Caco-2 (cell line): ENCODE measurements around the gene KRT86. TPM values are rescaled to one million over a fixed set of nuclear protein-coding genes. Genes with fewer than 3 reads are reported as not detected.

Experiments used
- BruUV-seq: library from RNA; stranded (reverse); fragments of 400-500 nt; replicated peaks from 2 replicates; lab custom pipeline; 2021; lab: Mats Ljungman, UMichigan
- CTCF ChIA-PET: fragments of 300-600 bp; sonication (Branson Sonifier 250); formaldehyde crosslinking; loops from one replicate; lab custom pipeline; 2022; ENCODE audit warnings: antibody characterized with exemption; lab: Charles Lee
- POLR2A ChIA-PET: fragments of 300-600 bp; sonication (Branson Sonifier 250); formaldehyde crosslinking; loops from one replicate; lab custom pipeline; 2022; ENCODE audit warnings: antibody characterized with exemption; lab: Charles Lee
- DNase-seq, 2 experiments: peaks; one replicate each; pipeline versions ENCODE4 v3.0.0 to v3.0.0-alpha.2; 2020 to 2022
- H3K27me3 ChIP-seq: replicated peaks from 2 replicates; pipeline ENCODE4 v1.6.0; 2011; ENCODE audit warnings: low read length; ENCODE audit not compliant: control insufficient read depth, insufficient read depth
- H3K36me3 ChIP-seq: 2 replicates; pipeline ENCODE4 v1.5.1; 2011; ENCODE audit warnings: low read length; ENCODE audit not compliant: control insufficient read depth, insufficient read depth
- H3K4me1 ChIP-seq: fragments of 250-450 bp; sonication (Bioruptor Pico); 2 replicates; pipeline ENCODE4 v1.5.1; 2020; ENCODE audit warnings: mild to moderate bottlenecking
- H3K4me3 ChIP-seq: 2 replicates; pipeline ENCODE4 v1.5.1; 2011; ENCODE audit warnings: low read depth, mild to moderate bottlenecking, control low read depth, low read length
- H3K9me3 ChIP-seq: fragments of 250-450 bp; sonication (Bioruptor Pico); 2 replicates; pipeline ENCODE4 v1.5.1; 2020; ENCODE audit warnings: mild to moderate bottlenecking, moderate library complexity
- H3K27ac Mint-ChIP-seq: one replicate; pipeline ENCODE4 v1.8.0; 2022; ENCODE audit warnings: mixed read lengths; ENCODE audit not compliant: unreplicated experiment
- H3K27me3 Mint-ChIP-seq: one replicate; pipeline ENCODE4 v1.8.0; 2022; ENCODE audit warnings: mixed read lengths; ENCODE audit not compliant: insufficient read depth, unreplicated experiment
- H3K36me3 Mint-ChIP-seq: one replicate; pipeline ENCODE4 v1.8.0; 2022; ENCODE audit warnings: mild to moderate bottlenecking, mixed read lengths; ENCODE audit not compliant: insufficient read depth, unreplicated experiment
- H3K4me1 Mint-ChIP-seq: one replicate; pipeline ENCODE4 v1.8.0; 2022; ENCODE audit warnings: low read depth, mixed read lengths; ENCODE audit not compliant: unreplicated experiment
- H3K4me3 Mint-ChIP-seq: one replicate; pipeline ENCODE4 v1.8.0; 2022; ENCODE audit warnings: mild to moderate bottlenecking, moderate library complexity, mixed read lengths; ENCODE audit not compliant: unreplicated experiment
- H3K9me3 Mint-ChIP-seq: one replicate; pipeline ENCODE4 v1.8.0; 2022; ENCODE audit warnings: mixed read lengths; ENCODE audit not compliant: unreplicated experiment
- CTCF ChIP-seq, 2 experiments: fragments of 200-600 bp in 1 of 2; IDR thresholded peaks; 1 replicate in 1 of 2; 2 replicates in 1 of 2; pipeline versions ENCODE4 v1.5.1 to v1.8.0; 2011 to 2022; ENCODE audit warnings: antibody characterized with exemption in 1 of 2, control low read depth in 1 of 2, inconsistent platforms in 1 of 2, low read depth in 1 of 2, low read length in 1 of 2, mild to moderate bottlenecking in 1 of 2, moderate library complexity in 1 of 2; ENCODE audit not compliant: insufficient read depth in 1 of 2, severe bottlenecking in 1 of 2, unreplicated experiment in 1 of 2
- intact Hi-C: fragments of 100-400 bp; cut with micrococcal nuclease; formaldehyde crosslinking; loops from one replicate; pipeline ENCODE4 v1.10.0; 2022; ENCODE audit not compliant: unreplicated experiment
- total RNA-seq: library from RNA; stranded (reverse); gene quantifications from 2 replicates; pipeline ENCODE4 v1.2.3, GENCODE V29; 2022

Gene KRT86
- total RNA-seq, 1 experiment from 2014 or later = not detected

DNA sequence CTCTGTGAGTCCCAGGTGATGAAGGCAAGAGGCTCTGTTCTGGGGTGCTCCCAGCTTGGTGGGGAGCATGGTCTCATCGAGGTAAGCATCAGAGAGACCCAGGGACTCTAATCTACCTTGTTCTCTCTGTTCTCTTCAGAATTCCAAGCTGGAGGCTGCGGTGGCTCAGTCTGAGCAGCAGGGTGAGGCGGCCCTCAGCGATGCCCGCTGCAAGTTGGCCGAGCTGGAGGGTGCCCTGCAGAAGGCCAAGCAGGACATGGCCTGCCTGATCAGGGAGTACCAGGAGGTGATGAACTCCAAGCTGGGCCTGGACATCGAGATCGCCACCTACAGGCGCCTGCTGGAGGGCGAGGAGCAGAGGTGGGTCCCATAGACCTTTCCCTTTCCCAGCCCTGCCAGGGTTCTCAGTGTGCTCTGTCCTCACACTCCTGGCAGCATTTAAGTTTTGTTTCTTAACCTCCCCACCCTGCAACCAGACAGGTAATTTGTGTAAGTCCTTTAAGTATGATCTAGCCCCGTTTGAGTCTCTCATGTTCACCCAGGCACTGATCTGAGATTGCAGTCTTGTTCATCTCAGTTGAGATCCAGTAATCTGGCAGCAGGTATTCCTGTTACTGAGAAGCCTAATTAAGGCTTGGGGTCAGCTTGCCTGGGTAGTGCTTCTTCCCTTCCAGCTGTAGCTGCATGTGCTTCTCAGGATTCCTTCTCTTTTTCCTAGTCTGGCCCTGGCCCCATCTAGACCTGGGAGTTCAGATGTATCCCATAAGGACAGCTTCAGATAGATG is 31.7 kb downstream of the KRT86 start:
- Histone ChIP-seq H3K4me3 (no peak overlapping the region), H3K27me3 (no peaks in the 10 kb centered on the region), H3K4me1 (peaks cover 6% of the 10 kb centered on the region; the same call in 1 of the 2 replicates), H3K36me3 (no peaks in the 10 kb centered on the region), H3K9me3 (no peaks in the 10 kb centered on the region)
- no peak overlapping the region for H3K4me3 Mint-ChIP-seq
- CTCF ChIA-PET = interaction anchor here (0.6 to 1.6 kb wide), 4 partner anchors 13 to 28 kb away, joined by 3 to 5 read pairs (median 4); no protein-coding TSS in a partner anchor
- H3K27ac Mint-ChIP-seq = no peak overlapping the region
- intact Hi-C loops = loop anchor here (5.0 kb wide), 2 partner anchors 89 to 149 kb away; no protein-coding TSS in a partner anchor
- H3K36me3 Mint-ChIP-seq = no peaks in the 10 kb centered on the region
- H3K27me3 Mint-ChIP-seq = peaks cover 2% of the 10 kb centered on the region
- no peaks in the 10 kb centered on the region for H3K9me3 Mint-ChIP-seq
- POLR2A ChIA-PET = no interaction called here
- DNase-seq = peak in 1 of 2 experiments; percentile 19
- TF ChIP-seq CTCF (IDR thresholded peaks at IDR 0.05; ENCODE audit: insufficient read depth in 1 of 2, low read depth in 1 of 2, low read length in 1 of 2, severe bottlenecking in 1 of 2, unreplicated experiment in 1 of 2) = peak; percentile 15 to 37
- H3K4me1 Mint-ChIP-seq = no peaks in the 10 kb centered on the region
- BruUV-seq = no TSS peak

DNA sequence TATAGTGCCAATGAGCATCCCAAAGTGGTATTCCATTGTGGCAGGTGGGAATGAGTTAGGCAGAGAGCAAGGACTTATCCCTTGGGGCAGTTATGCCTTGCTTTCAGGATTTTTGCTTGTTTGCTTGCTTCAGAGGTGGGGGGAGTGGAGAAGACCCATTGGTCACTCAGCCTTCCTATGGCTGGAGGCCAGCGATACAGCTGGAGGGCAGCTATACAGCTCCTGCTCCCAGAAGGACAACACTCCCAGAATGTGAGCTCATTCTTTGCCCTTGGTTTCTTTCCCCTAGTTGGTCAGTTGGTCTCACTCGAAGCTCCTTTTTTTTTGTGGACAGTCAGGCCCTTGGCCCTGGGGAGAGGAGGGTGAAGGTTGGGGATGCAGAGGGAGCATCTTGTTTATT is 32.3 kb downstream of the KRT86 start:
- ChIA-PET CTCF (interaction anchor here (1.6 kb wide), 2 partner anchors 12 to 21 kb away, joined by 4 to 5 read pairs; no protein-coding TSS in a partner anchor), POLR2A (interaction anchor here (1.2 kb wide), 1 partner anchor 90 kb away, joined by 5 read pairs; no protein-coding TSS in a partner anchor)
- no peaks in the 10 kb centered on the region for H3K36me3 ChIP-seq
- Mint-ChIP-seq H3K27me3 (peaks cover 2% of the 10 kb centered on the region), H3K4me1 (no peaks in the 10 kb centered on the region), H3K27ac (no peak overlapping the region), H3K4me3 (no peak overlapping the region), H3K9me3 (no peaks in the 10 kb centered on the region), H3K36me3 (no peaks in the 10 kb centered on the region)
- no peaks in the 10 kb centered on the region for H3K9me3 ChIP-seq
- peaks cover 6% of the 10 kb centered on the region; the same call in 1 of the 2 replicates for H3K4me1 ChIP-seq
- no peaks in the 10 kb centered on the region for H3K27me3 ChIP-seq
- intact Hi-C loops = loop anchor here (5.0 kb wide), 2 partner anchors 89 to 149 kb away; no protein-coding TSS in a partner anchor
- DNase-seq = no peak
- no peak overlapping the region for H3K4me3 ChIP-seq
- no TSS peak for BruUV-seq
- no peak for TF ChIP-seq CTCF (IDR thresholded peaks at IDR 0.05; ENCODE audit: insufficient read depth in 1 of 2, low read depth in 1 of 2, low read length in 1 of 2, severe bottlenecking in 1 of 2, unreplicated experiment in 1 of 2)
